GM04503 (cell line): ENCODE data around the gene FYB1.
"Not testable (repeated sequence)": the region's sequence is repeated elsewhere in the genome, so short reads cannot be mapped to it uniquely, and the experiment has no call there.

Experiments
- DNase-seq: peaks from one replicate; pipeline ENCODE4 v3.0.0-alpha.2; 2012; ENCODE audit warnings: low read depth

FYB1 gene

DNA sequence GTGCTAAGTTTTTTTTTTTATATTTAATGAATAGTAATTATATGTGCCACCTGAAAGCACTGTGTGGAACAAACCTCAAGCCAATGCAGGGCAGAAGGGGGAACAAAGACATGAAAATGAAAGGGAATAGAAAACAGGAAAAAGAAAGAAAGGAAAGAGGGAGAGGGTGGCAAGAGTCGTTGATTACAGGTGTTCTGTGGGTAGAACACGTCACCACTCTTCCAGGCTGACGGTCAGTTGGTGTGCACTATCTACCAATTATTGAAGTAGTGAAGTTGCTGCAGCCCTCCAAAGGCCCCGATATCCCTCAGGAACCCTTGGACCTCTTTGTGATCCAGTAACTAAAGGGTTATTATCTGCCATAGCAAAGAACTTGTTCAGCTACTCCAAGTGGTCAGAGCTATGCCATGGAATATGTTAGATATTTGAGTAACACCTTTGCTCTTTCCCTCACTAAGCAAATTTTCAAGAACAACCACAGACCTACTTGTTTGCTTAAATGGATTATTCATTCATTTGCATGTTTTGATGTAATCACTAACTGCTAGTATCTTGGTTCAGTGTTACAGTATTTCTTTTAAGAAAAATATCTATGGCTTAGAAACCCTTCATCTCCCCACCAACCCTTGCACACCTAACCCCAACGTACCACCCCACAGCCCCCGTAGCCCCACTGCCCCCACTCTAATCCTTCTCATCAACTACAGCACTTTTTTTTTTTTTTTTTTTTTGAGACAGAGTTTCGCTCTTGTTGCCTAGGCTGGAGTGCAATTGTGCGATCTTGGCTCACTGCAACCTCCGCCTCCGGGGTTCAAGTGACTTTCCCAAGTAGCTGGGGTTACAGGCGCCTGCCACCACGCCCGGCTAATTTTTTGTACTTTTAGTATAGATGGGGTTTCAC, 31.3 kb downstream of the FYB1 start:
- DNase-seq: no peak

DNA sequence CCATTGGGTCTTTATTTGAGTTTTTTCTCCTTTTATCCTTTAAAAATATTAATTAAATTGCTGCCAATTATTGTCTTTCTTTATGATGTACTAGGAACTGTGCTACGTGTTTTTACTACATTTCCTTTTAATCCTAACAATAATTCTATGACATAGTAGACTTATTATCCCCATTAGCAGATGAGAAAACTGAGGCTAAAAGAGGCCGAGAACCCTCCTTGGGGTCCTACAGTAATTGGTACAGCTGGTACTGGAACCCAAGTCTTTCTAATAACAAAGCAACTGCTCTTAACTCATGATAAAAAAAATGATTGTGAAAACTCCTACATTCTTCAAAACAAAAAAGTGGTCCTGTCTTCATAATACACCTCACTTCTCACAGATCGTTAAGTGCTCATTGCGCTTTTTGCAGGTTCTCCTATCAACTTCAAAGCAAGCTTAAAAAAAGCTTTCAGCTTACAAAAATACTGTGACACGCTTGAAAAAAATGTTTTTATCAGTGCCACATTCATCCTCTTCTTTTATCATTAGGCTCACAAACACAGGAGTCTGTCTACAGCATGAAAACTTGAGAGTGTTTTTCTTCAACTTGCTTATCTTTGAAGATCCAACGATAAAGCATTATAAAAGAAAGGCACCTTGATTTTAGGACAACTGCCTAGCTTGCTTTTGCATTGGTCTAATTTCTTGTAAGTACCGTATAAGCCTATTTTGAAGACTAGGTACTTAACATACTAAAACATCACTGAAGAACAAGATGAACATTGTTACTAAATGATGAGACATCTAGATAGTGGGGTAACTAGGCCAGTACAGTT, 32.4 kb downstream of the FYB1 start:
- DNase-seq: no peak

DNA sequence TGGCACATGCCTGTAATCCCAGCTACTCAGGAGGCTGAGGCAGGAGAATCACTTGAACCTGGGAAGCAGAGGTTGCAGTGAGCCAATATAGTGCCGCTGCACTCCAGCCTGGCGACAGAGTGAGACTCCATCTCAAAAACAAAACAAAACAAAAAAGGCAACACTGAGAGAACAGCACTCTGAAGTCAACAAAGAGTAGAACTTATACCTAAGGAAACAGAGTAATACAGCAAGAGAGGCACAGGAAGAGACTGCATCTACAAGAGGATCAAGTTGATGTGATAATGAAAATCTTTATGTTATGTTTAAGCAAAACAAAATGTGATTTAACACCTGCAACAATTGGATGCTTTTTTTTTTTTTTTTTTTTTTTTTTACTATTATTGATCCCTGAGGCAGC, 33.1 kb downstream of the FYB1 start:
- no peak for DNase-seq

DNA sequence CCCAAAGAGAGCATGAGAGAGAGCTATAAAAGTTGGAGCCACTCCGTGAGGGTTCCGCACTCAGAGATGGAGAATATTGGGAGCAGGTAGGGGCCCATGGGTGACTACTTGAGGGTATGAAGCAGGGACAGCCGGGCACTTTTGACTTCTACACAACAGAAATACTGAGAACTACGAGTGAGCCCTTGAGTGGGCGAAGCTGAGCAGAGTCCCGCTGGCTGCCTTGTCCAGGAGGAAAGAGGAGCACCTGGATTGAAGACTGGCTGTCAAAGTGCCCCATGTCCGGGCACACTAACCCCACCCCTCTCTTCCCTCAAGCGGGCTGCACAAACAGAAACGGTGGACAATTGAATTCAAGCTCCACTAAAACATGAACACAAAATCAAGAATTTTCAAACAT, 33.6 kb downstream of the FYB1 start:
- DNase-seq: no peak

DNA sequence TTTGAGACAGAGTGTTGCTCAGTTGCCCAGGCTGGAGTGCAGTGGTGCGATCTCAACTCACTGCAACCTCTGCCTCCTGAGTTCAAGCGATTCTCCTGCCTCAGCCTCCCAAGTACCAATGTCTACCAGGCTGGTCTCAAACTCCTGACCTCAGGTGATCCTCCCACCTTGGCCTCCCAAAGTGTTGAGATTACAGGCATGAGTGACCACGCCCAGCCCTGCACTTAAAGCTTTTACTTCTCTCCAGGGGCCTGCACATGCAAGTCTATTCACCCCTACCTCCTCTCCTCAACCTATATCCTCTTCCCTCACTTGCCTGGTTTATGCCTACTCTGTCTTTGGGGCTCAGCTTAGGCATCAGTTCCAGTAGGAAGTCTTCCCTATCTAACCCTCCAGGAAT, 39.8 kb downstream of the FYB1 start:
- DNase-seq: not testable (repeated sequence)

DNA sequence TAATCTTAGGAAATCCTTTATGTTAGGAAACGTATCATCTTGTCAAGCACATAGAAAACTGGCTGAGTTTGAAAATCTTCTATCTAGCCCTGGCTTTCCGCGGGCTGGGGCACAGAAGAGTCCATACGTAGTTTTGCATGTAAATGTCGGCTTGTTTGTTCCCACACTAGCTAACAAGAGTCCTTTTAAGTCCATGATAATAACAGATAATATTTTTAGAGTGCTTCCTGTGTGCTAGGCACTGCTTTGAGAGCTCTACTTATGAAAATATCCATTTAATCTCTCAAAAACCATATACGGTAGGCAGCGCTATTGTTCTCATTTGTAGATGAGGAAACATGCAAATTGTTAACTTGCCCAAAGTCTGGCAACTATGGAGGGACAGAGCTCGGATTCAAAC, 40.5 kb downstream of the FYB1 start:
- DNase-seq: no peak

DNA sequence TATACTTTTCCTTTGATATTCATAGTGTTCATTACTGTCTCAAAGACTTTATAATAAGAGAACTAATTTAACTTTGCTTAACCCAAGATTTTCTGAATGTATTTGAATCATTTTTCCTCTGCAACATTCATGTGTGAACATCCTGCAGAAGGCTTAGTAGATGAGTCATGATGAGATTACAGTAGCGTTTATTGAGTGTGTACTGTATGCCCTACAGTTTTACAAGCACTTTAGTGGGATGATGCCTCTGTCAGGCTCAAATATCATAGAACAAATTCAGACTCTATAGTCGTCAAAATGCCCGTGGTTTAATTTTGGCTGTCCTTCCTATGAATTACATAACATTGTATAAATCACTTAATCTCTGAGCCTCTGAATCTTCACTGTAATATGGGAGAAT, 41.2 kb downstream of the FYB1 start:
- peak; percentile 32 for DNase-seq

DNA sequence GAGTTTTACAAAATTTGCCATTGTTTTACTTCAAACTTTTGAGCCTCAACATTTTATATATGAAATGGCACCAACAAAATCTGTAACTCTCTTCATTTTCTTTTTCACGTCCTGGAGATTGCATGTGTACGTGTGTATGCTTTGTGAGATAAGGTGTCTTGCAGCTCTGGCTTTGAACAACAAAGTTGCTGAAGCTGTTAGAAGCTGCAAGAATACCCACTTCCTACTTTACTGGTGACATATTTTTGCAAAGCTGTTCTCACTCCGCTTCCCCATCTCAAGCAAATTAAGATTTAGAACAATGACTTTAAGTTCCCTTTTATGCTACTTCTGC, 41.8 kb downstream of the FYB1 start:
- DNase-seq: no peak

DNA sequence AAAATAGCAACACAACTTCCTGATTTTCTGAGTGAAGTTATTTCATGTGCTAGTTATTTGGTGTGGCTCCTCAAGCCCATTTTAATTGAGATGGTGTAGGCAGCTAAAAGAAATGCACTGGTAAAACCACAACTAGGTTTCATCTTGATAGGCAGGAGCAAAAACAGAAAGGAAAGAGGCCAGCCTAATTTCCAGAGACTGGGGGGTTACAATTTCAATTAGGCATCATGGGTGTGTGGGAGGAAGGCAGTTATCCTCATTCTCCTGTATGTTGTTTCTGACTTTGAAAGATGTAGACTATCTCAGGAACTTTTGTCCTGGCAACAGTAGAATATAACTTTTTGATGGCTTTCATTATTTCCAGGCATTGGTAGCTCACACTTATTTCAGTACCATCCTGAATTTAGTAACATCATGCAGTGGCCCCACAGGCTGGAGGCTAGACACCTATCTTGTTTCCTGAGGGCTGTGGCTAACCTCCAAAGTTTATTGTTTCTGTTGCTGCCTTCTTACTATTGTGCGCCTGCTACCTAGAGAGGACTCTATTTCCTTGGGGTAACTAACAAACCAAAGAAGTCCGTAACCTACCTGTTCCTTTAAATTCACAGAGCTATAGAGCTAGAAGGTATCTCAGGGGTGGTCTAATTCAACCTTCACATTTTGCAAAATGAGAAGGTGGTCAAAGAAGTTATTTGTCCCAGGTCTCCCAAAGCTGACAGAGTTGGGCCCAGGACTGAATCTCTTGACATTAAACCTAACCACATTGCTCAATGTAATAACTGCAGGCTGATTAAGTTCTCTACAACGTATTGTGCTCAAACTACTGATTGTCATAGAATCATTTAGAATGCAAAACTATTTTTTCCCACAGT, 42.4 kb downstream of the FYB1 start:
- no peak for DNase-seq

DNA sequence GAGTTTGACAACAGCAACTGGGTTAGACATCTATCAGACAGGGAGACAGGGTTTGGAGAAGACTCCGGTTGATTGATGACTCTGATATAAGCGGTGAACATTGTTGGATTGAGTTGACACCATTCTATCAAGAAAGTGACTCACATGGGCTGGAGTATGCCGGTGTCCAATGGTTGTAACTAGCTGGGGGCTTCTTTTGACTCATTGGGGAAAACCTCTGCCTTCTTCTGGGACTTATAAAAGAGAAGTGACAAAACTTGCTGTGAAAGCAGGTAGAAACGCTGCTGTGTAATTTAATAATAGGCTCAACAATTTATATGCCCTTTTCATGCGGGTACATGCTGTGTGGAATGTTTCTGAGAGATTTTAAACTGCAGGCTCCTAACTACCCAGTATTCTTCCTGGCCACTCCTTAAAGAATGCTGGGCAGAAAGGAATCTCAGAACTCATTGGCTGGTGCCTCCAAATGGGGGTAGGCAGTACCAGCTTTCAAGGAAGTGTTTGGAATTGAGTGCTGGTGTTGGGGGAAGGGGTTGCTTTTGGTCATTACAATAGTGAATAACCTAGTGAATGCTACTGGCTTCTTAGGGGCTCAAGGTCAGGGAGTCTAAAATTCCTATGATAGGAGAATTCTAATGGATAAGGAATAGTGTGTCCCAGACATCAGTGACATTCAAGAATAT, 43.9 kb downstream of the FYB1 start:
- DNase-seq: no peak

DNA sequence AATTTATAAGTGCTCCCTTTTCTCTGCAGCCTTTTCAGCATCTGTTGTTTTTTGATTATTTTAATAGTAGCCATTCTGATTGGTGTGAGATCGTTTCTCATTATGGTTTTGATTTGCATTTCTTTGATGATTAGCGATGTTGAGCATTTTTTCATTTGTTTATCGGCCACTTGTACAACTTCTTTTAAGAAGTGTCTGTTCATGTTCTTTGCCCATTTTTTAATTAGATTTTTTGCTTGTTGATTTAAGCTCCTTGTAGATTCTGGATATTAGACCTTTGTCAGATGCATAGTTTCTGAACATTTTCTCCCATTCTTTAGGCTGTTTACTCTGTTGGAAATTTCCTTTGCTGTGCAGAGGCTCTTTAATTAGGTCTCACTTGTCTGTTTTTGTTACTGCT, 46.3 kb downstream of the FYB1 start:
- DNase-seq: no peak

DNA sequence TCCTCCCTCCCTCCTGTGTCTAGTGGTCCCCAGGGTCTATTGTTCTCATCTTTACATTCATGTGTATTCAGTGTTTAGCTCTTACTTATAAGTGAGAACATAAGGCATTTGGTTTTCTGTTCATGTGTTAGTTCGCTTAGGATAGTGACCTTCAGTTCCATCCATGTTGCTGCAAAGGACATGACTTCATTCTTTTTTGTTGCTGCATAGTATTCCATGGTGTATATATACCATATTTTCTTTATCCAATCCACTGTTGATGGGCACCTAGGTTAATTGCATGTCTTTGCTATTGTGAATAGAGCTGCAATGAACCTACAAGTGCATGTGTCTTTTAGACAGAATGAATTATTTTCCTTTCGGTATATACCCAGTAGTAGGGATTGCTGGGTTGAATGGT, 46.8 kb downstream of the FYB1 start:
- DNase-seq: no peak

DNA sequence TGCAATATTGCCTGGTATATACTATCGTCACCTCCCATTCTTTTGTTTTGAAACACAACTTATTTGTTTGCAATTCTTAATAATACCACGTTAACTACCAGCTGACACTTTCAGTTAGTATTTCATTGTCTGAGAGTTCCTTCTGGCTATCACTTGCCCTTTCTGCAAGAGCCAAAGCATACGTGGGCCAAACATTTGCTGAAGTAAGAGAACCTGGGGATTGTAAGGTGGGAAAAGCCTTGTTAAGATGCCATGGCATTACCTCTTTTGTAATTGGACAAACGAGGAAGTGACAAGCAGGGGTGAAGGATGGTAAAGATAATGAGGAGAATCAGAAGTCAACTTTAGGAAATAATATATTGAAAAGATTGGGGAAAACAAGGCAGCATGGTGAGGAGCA, 47.7 kb downstream of the FYB1 start:
- no peak for DNase-seq

DNA sequence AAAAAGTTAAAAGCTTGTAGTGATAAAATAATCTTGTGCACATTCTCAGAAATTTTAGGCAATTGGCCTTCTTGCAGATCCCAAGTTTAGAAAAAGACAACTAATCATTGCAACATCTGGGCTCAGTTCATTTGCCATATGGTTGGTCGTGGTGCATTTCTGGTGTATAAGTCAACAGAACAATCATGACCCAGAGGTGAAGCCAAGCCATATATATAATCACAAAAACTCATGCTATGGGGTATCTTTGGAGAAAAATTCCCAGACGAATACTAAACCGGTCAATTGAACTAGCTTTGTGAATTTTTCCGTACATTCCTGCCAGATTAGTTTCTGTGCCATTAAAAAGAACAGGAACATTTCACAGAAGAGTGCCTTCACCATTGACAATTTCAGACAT, 50.3 kb downstream of the FYB1 start:
- DNase-seq: peak; percentile 33

DNA sequence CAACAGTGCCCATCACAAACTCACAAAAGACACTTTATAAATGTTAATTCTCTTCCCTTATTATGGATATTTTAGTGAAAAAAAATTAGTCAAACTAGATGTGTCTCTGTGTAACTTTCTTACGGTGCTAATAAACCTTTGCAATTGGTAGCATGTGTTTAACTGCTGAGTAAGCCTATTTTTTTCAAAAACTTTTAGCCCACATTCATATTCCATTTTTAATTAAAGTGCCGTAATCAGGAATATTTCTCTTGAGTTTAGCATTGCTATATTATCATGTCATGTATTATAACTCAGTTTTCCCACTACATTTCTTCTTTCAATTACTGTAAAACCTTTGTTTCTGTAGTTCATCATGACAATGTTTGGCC, 51.4 kb downstream of the FYB1 start:
- no peak for DNase-seq

DNA sequence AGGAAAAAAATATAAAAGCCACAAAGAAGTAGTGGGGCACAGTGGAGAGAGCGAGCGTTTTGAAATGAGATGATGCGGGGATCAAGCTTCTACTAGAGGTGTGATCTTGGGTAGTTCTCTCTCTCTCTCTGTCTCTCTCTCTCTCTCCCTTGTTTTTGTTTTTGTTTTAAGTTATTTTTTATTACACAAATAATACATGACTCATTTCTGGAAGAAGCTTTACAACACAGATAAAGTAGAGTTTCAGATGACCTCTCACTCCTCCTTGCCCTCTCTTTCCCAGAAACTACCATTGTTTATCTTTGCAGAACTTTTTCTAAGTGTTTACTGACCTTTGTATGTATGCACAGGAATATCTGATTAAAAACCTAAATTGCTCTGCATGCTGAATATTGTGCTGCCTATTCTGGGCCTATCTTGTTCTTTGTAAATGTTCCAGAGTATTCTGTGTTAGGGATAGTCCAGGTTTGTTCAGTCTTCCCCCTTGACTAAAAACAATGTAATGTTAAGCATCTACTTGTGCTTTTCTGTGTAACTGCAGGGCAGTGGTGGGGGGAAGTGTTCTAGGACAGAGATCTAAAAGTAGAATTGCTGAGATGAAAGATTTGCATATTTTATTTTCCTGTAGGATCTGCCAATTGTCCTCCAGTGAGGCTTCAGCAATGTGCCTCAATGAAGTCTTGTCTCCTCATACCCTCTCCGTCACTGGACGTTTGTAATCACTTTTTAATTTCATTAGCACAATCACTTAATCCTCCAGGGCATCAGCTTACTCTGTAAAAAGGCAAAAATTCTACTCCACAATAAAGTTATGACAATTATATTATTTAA, 52.0 kb downstream of the FYB1 start:
- DNase-seq: no peak

DNA sequence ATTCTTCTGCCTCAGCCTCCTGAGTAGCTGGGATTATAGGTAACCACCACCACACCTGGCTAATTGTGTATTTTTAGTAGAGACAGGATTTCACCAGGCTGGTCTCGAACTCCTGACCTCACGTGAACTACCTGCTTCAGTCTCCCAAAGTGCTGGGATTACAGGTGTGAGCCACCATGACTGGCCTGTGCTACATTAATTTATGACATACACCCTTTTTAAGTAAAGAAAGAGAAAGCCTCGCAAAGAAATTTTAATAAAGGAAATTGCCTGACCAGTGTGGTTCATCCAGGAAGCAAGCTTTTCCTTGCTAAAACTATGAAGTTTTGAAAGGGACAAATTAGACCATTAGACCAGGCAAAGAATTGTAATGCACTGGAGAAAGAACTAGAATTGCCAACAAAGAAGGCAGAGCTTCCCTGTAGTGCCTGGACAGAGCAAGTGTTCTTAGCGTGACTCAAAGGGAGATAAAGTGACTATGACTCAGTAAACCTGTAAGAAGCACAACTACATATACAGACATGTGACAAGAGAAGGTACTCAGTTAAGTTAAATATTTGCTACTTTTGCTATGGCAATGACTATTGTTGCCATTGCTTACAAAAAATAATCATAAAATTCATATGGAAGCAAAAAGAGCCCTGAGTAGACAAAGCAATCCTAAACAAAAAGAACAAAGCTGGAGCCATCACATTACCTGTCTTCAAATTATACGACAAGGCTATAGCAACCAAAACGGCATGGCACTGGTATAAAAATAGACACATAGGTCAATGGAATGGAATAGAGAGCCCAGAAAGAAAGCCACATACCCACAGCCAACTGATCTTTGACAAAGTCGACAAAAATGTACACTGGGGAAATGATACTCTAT, 54.6 kb downstream of the FYB1 start:
- DNase-seq: no peak

DNA sequence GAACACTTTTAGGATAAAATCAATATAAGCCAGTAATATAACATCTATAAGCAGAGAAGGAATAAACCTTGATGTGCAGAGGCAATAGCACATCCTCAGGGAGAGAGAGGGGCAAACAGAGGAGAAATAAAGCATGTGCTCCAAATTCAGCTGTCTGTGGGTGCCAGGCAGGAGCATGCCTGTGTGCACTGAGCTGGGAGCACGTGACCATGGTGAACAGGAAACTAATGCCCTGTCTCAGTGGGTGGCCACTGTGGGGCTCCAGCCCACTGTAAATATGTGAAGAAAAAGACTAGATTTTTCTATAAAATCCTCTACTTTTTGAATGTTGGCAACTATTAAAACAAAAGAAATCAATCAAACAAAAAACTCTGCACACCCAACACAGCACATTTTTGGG, 55.3 kb downstream of the FYB1 start:
- DNase-seq: no peak

DNA sequence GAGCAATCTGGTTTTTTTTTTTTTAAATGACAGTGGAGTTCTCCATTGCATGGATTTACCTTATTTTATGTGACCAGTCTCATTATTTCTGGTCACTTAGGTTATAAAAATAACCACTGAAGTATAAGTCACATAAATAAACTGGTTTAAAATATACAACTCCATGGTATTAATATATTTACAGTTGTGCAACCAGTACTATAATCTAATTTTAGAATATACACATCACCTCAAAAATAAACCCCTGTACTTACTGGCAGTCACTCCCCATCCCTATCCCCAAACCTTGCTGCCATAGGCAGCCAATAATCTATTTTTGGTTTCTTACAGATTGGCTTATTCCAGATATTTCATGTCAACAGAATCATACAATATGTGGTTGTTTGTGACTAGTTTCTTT, 57.8 kb downstream of the FYB1 start:
- DNase-seq: no peak

DNA sequence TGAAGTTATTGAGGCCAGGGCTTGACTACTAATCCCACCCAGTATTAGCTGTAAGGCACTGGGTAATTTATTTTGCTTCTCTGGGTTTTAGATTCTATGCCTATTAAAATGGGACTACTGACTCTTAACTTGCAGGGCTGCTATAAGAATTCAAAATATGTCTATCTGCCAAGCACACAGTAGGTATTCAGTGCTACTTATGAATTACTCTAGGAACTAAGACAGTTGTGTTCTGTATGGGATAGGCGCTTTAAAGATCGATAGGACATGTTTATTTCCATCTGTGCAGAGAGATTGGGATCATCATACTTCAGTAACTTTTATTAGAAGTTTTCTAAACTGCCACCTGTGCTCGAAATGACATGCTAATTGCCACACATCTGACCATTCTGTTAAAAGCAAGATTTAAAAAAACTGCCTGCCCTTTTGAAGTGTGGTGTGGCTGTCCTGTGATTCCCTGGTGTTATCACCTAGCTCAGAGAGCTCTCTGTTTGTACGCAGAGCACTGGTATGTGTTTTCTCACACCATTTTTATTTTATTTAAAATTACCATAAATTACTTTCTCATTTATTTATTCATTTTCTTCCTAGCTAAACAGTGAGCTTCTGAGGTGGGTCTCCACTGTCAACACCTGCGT, 58.7 kb downstream of the FYB1 start:
- no peak for DNase-seq
